ENCODE data around the gene POLN. TPM values are rescaled to one million over a fixed set of nuclear protein-coding genes. Genes with fewer than 3 reads are reported as not detected.

The POLN gene
- total RNA-seq, 1 donor: 4.9 TPM

DNA sequence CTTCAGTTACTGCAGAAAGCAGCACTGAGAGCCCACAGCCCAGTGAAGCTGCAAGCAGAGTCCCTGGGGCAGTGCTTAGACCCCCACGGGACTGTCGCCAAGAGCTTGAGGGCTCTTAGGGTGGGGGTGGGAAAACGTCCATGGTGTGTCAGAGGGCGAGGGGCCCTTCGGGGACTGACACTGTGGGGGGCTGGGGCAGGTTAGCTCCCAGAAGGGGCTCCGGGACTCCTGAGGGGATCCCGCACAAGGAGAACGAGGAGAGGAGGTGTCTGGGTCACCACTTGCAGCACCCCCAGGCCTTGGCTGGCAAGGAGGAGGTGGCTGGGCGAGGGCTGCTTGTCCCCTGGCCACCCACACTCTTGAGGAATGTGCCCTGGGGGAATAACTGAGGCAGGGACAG is 162.0 kb downstream of the POLN start:
- TF ChIP-seq, protein P1, sequence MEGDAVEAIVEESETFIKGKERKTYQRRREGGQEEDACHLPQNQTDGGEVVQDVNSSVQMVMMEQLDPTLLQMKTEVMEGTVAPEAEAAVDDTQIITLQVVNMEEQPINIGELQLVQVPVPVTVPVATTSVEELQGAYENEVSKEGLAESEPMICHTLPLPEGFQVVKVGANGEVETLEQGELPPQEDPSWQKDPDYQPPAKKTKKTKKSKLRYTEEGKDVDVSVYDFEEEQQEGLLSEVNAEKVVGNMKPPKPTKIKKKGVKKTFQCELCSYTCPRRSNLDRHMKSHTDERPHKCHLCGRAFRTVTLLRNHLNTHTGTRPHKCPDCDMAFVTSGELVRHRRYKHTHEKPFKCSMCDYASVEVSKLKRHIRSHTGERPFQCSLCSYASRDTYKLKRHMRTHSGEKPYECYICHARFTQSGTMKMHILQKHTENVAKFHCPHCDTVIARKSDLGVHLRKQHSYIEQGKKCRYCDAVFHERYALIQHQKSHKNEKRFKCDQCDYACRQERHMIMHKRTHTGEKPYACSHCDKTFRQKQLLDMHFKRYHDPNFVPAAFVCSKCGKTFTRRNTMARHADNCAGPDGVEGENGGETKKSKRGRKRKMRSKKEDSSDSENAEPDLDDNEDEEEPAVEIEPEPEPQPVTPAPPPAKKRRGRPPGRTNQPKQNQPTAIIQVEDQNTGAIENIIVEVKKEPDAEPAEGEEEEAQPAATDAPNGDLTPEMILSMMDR (IDR thresholded peaks at IDR 0.05; ENCODE audit: insufficient read depth, low read length): no peak
- DNase-seq (ENCODE audit: low read depth): no peak
- H3K4me3 ChIP-seq (ENCODE audit: low read depth, low read length): no peak overlapping the region

DNA sequence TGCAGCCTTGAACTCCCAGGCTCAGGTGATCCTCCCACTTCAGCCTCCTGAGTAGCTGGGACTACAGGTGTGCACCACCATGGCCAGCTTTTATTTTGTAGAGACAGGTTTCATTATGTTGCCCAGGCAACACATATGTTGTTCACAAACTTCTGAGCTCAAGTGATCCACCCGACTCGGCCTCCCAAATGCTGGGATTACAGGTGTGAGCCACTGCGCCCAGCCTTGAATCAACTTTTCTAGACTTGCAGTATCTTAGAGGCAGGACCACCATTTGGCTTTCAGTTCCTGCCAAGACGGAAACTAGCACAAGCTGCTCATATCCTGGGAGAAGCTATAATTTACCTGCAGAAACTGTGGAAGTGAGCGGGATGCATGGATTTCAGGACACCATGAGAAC is 162.9 kb downstream of the POLN start:
- no peak for DNase-seq (ENCODE audit: low read depth)
- H3K4me3 ChIP-seq (ENCODE audit: low read depth, low read length): no peak overlapping the region
- TF ChIP-seq, protein P1 (IDR thresholded peaks at IDR 0.05; ENCODE audit: insufficient read depth, low read length): no peak

DNA sequence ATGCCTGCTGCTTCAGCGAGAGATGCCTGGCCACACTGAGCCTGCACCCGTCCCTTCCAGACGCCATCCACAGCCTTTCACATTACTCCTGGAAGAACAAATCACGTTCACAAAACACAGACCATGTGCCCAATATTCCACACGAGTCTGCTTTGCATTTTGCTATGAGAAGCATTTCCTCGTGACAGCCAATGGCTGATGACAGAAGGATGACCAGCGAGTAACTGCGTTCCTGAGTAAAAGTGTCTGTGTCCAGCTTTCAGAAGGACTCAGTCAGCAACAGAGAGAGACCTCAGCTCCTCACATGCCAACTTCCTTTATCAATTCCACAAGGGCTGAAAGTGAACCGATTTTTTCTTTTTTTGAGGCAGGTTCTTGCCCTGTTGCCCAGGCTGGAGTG is 163.3 kb downstream of the POLN start:
- TF ChIP-seq, protein P1 (IDR thresholded peaks at IDR 0.05; ENCODE audit: insufficient read depth, low read length): no peak
- no peak overlapping the region for H3K4me3 ChIP-seq (ENCODE audit: low read depth, low read length)
- DNase-seq (ENCODE audit: low read depth): no peak

GRCh38 chr4:2077537-2078460 is 164.1 kb downstream of the POLN start:
- no peak for DNase-seq (ENCODE audit: low read depth)
- TF ChIP-seq, protein P1 (IDR thresholded peaks at IDR 0.05; ENCODE audit: insufficient read depth, low read length): no peak
- H3K4me3 ChIP-seq (ENCODE audit: low read depth, low read length): no peak overlapping the region

DNA sequence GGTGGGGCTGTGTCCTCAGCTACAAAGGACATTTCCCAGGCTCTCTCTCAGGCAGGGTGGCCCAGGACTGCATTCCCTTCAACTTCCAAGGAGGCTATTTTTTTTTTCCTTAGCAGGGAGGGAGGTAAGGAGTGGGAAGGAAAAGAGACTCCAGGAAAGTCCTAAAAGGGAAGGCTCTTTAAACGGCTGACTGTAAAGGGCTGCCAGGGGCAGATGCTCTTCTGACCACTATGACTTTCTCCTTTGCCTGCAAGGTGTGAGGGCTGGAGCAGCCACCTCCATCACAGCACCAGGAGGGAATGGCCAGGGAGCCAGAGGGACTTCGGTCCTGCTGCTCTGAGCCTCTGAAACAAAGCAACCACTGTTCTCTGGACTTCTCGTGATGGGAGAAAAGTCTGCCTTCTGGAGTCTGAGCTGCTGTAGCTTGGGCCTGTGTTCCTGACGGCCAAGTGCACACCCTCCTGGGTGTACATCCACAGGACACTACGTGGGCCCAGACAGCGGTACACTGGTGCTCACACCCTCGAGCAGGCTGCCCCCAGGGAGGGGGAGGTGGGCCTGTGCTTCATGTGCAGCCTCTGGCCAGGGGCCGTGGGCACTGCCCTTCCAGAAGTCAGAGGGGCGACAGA is 164.9 kb downstream of the POLN start:
- no peak overlapping the region for H3K4me3 ChIP-seq (ENCODE audit: low read depth, low read length)
- no peak for DNase-seq (ENCODE audit: low read depth)
- TF ChIP-seq, protein P1 (IDR thresholded peaks at IDR 0.05; ENCODE audit: insufficient read depth, low read length): no peak

DNA sequence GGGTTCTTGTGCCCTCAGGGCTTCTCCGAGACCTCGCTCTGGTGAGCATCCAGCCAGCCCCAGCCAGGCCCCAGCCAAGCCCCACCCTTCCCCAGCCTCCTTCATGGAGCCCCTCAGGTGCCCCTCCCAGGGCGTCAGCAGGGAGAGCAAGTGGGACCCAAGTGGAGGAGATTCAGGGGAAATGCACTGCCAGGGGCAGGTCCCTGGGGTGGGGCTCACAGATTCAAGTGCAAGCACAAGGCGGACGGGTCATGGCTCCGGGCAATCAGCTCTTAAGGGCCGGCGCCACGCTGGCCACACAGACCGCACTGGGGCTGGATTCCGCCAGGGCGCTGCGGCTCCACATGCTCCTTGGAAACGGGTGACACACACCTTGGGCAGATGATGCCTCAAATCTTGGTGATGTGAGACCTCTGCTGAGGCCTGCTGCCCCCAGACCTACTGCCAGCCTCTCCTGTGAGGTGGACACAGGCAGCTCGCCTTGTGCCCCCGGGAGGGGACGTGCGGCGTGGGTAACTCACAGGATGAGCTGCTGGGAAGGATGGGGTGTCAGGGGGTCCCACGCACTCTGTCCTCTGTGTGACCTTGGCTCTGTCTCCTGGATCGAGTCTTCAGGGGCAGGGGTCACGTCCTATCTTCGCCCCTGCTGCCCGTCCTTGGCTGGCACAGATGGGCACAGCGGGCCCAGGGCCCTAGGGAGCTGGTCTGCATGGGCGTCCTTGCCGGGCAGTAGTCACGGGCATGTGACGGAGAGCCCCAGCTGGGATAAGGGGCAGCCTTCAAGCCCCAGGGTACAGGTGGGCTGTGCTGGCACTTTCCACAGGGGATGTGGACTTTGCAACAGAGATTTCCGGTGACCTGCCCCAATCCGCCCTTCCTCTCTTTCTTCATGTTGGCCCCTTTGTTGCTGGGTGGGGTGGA is 165.7 kb downstream of the POLN start:
- TF ChIP-seq, protein P1 (IDR thresholded peaks at IDR 0.05; ENCODE audit: insufficient read depth, low read length): no peak
- H3K4me3 ChIP-seq (ENCODE audit: low read depth, low read length): no peak overlapping the region
- no peak for DNase-seq (ENCODE audit: low read depth)
